AG20443 (cell line): Measurements from ENCODE around the gene UPK1A.
A peak's percentile ranks its signal among the peaks of the same experiment; 100 is the strongest.

Experiments used
- DNase-seq: peaks from one replicate; pipeline ENCODE4 v3.0.0; 2012; ENCODE audit warnings: low spot score, mixed read lengths

The UPK1A gene

GRCh38 chr19:35693422-35693821 lies 27.1 kb downstream of the UPK1A start:
- no peak for DNase-seq

DNA sequence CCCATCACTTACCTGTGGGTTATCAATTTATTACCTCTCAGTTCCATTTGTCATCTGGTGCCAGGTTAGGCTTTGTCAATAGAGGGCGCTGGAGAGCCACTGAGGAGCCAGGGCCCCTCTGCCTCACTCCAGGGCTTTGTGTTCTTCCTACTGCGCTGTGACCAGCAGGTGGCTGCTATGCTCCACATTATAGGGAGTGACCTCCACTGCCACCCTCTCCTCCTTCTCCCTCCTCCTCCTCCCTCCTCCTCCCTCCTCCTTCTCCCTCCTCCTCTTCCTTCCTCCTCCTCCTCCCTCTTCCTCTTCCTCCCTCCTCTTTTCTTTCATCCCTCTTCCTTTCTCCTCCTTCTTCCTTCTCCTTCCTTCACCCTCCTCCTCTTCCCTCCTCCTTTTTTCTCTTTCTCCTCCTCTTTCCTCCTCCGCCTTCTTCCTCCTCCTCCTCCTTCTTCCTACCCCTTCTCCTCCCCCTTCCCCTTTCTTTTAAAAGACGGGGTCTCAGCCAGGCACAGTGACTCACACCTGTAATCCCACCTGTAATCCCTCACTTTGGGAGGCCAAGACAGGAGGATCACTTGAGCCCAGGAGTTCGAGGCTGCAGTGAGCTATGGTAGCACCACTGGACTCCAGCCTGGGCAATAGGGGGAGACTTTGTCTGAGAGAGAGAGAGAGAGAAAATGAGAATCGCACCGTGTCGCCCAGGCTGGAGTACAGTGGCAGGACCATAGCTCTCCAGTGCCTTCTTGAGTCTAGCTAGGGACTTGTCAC lies 27.7 kb downstream of the UPK1A start:
- DNase-seq = peak; percentile 92

GRCh38 chr19:35695895-35696422 lies 29.6 kb downstream of the UPK1A start:
- DNase-seq = no peak

GRCh38 chr19:35696835-35697234 lies 30.5 kb downstream of the UPK1A start:
- no peak for DNase-seq

DNA sequence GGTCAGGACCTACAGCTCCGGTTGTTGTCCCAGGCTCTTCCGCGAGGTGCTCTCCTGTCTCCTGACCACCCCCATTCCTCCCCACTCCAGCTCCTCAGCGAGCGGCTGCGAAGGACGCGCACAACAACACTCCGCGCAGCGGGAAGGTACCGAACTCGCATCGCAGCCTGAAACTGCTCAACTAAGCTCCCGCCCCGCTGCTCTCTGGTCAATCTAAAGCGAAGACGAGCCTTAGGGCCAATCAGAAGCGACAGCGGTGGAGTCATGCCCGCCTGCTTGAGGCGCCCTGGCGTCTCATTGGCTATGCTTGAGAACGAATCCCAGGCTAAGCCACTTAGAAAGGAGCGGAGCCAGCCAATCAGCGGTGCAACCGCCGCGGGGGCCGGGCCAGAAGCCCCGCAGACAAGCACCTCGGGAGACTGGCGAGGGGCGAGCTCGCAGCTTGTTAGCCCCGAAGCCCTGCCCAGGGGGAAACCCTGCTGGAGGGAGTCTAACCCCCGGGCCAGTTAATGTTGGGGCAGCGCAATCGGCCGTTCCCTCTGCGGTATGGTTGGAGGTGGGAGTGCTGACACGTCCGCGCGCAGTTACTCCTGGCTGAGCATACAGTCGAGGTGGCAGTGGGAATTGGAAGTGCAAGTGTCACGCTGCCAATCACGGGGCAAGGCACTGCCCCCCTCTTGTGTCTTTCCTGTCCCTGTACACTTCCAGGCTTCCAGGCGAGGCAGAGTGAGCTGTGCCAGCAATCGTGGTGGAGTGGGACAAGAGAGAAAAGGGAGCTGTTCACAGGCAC lies 36.1 kb downstream of the UPK1A start:
- peak; percentile 96 for DNase-seq

GRCh38 chr19:35703343-35703742 lies 37.0 kb downstream of the UPK1A start:
- DNase-seq = no peak

DNA sequence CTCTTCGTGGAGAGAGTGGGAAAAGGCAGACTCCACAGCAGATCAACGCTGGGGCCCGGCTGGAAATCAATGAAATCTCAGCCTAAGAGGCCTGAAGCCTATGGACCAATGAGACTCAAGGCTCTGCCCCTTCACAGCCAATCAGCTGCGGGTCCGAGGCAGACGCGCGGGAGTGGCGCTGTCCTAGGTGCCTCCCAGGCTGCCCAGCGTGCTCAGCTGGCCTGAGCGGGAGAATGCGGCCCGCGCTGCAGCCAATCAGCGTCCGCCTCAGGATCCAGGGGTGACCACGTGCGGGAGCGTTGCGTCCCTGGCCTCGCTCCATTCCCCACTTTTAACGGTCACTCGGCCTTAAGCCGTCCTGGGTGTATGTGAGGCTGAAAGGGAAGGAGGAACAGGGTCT lies 37.9 kb downstream of the UPK1A start, which contains the start of gene ZBTB32:
Gene ZBTB32 (plus strand): TSS at position 341 of the 400 bp plus-strand sequence. CDS start 10,069 bp downstream, outside the sequence.
- peak; percentile 75 for DNase-seq

GRCh38 chr19:35708391-35708790 lies 42.1 kb downstream of the UPK1A start:
- DNase-seq = no peak

- DNase-seq = no peak
Measured at GRCh38 chr19:35710784-35711723, 44.7 kb downstream of the UPK1A start.

GRCh38 chr19:35712567-35713505 lies 46.5 kb downstream of the UPK1A start:
- DNase-seq = no peak

DNA sequence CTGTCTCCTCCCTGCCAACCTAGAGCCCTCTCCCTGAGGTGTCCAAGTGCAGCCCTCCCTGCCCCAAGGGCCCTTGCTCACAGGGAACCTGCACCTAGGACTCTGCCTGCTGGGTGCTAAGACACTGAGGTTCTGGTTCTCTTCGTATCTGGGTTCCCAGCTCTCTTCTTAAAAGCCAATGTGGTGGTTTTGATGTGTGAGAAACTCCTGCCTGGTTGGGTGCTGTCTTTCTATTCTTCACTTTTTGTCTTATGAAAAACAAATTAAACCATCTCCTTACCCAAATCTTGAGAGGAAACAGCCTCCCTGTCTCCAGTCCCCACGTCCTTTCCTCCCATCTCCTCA lies 47.2 kb downstream of the UPK1A start:
- DNase-seq = no peak

DNA sequence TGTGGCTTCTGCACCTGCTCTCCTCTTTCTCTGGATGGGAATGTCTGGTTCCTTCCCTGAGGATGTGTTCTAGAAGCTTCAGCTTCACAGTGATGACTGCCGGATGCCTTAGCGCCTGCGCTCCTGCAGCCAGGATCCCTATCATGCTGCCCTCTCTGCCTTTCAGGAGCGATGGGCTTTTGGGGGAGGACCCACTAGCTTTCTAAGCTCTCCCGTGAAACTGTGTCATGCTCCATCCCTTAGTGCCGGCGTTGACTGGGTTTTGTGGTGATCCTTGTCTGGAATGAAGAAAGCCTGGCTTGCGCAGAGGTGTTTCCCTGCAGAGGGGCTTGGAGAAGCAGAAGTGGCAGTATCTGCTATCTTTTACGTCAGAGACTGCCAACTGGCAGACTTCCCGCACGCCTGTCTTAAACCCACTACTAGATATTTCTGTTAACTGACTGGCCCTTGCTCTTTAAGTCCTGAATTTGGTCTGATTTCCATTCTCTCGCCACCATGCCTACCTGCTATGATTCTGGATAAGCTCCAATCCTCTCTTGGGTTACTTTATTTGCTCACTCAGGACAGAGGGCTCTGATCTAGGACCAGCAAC lies 47.7 kb downstream of the UPK1A start:
- no peak for DNase-seq

- DNase-seq = no peak
Measured at GRCh38 chr19:35714601-35715354, 48.5 kb downstream of the UPK1A start.

DNA sequence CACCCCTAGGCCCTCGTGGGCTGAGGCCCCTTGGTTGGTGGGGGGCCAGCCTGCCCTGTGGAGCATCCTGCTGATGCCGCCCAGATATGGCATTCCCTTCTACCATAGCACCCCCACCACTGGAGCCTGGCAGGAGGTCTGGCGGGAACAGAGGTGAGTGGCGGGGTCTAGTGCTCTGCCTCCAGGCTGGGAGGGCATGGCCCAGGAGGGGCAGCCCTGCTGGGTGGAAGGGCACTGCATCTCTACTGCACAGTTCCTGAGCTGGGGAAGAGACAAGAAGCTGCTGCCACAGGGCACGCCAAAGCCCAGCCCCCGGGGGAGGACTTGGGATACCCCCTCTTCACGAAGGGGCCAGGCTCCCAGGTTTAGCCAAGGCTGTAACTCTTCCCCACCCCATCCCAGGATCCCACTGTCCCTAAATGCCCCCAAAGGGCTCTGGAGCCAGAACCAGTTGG lies 49.1 kb downstream of the UPK1A start:
- no peak for DNase-seq

GRCh38 chr19:35715981-35716800 lies 49.9 kb downstream of the UPK1A start:
- DNase-seq = peak; percentile 82

GRCh38 chr19:35716801-35717664 lies 50.7 kb downstream of the UPK1A start:
- peak; percentile 98 for DNase-seq

DNA sequence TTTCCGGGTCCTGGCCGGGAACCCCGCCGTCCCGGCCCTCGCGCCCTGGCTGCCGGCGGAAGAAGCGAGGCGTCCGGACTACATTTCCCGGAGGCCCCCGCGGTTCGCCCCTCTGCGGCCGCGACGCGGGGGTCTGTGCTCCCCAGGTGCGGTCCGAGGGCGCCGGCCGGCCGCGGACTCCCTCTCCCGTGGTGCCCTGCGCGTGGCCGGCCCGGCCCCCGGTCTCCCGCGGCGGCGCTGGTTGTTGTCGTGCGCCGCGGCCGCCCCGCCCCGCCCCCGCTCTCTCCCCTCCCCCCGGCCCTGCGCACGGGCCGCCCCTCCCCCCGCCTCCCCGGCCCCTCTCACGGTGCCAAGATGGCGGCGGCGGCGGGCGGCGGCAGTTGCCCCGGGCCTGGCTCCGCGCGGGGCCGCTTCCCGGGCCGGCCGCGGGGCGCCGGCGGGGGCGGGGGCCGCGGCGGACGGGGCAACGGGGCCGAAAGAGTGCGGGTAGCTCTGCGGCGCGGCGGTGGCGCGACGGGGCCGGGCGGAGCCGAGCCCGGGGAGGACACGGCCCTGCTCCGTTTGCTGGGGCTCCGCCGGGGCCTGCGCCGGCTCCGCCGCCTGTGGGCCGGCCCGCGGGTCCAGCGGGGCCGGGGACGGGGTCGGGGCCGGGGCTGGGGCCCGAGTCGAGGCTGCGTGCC lies 51.5 kb downstream of the UPK1A start, which contains the start of gene KMT2B:
Gene KMT2B (plus strand): TSS at position 339 of the 680 bp plus-strand sequence. CDS start 16 bp downstream, at position 355.
- peak; percentile 98 for DNase-seq
